Thyroid gland (tissue), 4 donors: ENCODE data around the gene BCR.

ENCODE experiments used
- CTCF ChIP-seq, 6 experiments: fragments of 200-600 bp in 3 of 6; fragments of 450-650 bp in 3 of 6; sonication (generic) in 3 of 6; IDR thresholded peaks; one replicate each; pipeline ENCODE4 v1.5.1; 2016 to 2019; ENCODE audit warnings: antibody characterized with exemption in 6 of 6, mild to moderate bottlenecking in 2 of 6, inconsistent platforms in 1 of 6, moderate library complexity in 1 of 6
- POLR2A ChIP-seq, 2 donors: fragments of 450-650 bp; IDR thresholded peaks; one replicate each; pipeline ENCODE4 v1.6.1; 2017; ENCODE audit warnings: antibody characterized with exemption in 2 of 2, mild to moderate bottlenecking in 2 of 2, moderate library complexity in 1 of 2

- TF ChIP-seq CTCF (IDR thresholded peaks at IDR 0.05) (no peak), POLR2A (IDR thresholded peaks at IDR 0.05) (no peak)
Observed at GRCh38 chr22:23159291-23159630, 21.0 kb upstream of the BCR start.
